ENCODE data around the gene RAB5IF.

- TF ChIP-seq POLR2AphosphoS5 (IDR thresholded peaks at IDR 0.05; ENCODE audit: low read depth, low read length) = no peak
- TF ChIP-seq POLR2A (IDR thresholded peaks at IDR 0.05; ENCODE audit: low read depth, low read length) = no peak
- no peak for TF ChIP-seq TAF1 (IDR thresholded peaks at IDR 0.05; ENCODE audit: borderline replicate concordance, low read depth, low read length)
Measured at GRCh38 chr20:36634342-36634741, 28.8 kb downstream of the RAB5IF start.

All from GM12892 (cell line).